SK-N-MC (cell line): ENCODE results near the gene FCER2.

Experiments used
- EZH2 ChIP-seq: fragments of 200-600 bp; sonication (generic); IDR thresholded peaks from one replicate; pipeline ENCODE4 v1.6.1; 2017; ENCODE audit warnings: antibody characterized with exemption
- FOXP2 ChIP-seq: optimal IDR thresholded peaks from 2 replicates; pipeline ENCODE3; 2011; ENCODE audit warnings: mild to moderate bottlenecking, moderate library complexity; ENCODE audit not compliant: insufficient read depth; ENCODE audit errors: extremely low read length, control extremely low read depth
- POLR2AphosphoS5 ChIP-seq: IDR thresholded peaks from 2 replicates; pipeline ENCODE4 v1.6.1; 2012; ENCODE audit warnings: mild to moderate bottlenecking, low read depth, low read length, borderline replicate concordance

DNA sequence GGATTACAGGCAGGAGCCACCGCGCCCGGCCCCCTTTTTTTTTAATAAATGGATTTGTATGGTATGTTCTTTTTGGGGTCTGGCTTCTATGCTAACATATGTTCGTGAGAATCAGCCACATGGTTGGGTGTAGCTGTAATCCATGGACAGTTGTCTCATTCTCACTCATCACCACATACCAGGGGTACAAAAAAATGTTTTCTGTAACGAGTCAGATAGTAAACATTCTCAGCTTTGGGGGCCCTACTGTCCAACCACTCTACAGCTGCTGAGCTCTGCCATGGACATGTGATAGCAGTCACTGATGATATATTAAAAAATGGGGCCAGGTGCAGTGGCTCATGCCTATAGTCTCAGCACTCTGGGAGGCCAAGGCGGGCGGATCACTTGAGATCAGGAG, 38.2 kb downstream of the FCER2 start:
- TF ChIP-seq EZH2 (no peak), POLR2AphosphoS5 (no peak), FOXP2 (no peak)
